LHCN-M2 (cell line): Measurements from ENCODE around the gene DBX1. TPM values are rescaled to one million over a fixed set of nuclear protein-coding genes. Genes with fewer than 3 reads are reported as not detected.
A peak's percentile ranks its signal among the peaks of the same experiment; 100 is the strongest.
"Not testable (repeated sequence)": the region's sequence is repeated elsewhere in the genome, so short reads cannot be mapped to it uniquely, and the experiment has no call there.

Experiments
- DNase-seq: peaks from one replicate; pipeline ENCODE4 v3.0.0-alpha.2; 2012; ENCODE audit warnings: low read depth
- total RNA-seq: library from RNA; depleted of rRNA; stranded (reverse); fragments of >200 nt; gene quantifications from 2 replicates; pipeline ENCODE4 v1.2.3, GENCODE V29; 2014

DBX1 gene
- total RNA-seq, 1 experiment from 2014 or later: not detected

DNA sequence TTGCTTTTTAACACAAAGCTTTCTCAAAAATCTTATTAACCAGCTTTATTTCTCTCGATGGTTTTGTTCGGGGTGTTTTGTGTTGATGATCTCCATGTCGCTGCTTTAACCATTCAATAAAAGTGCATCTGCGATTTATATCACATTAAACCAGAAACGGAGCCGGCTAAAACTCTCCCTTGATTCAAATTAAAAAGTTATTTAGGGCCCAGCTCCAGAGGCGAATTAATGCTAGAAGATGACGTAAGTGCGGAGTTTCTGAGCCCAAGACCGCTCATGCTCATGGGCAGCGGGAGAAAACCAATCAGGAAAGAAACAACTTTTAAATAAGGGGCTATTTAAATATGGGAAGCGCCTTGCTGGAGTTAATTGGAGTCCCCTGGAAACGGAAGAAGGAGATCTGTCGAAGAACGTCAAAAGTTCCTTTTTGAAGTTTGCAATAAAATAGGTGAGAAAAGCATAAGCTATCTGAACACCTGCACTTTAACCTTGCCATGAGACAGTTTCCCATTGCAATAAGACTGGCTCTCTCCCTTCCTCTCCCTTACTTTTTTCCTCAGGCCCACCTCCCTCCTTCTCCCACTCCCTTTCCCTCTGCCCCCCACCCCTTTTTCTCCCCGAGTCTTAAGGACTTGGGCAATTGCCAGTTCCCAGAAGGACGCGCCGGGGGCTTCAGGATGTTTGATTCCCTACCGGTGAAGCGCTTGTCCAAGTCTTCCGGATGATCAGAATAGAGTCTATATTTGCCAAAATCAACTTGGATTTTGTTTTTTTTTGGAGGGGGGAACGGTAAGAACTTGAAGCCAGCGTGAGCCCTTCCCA is 1.9 kb upstream of the DBX1 start:
- no peak for DNase-seq

DNA sequence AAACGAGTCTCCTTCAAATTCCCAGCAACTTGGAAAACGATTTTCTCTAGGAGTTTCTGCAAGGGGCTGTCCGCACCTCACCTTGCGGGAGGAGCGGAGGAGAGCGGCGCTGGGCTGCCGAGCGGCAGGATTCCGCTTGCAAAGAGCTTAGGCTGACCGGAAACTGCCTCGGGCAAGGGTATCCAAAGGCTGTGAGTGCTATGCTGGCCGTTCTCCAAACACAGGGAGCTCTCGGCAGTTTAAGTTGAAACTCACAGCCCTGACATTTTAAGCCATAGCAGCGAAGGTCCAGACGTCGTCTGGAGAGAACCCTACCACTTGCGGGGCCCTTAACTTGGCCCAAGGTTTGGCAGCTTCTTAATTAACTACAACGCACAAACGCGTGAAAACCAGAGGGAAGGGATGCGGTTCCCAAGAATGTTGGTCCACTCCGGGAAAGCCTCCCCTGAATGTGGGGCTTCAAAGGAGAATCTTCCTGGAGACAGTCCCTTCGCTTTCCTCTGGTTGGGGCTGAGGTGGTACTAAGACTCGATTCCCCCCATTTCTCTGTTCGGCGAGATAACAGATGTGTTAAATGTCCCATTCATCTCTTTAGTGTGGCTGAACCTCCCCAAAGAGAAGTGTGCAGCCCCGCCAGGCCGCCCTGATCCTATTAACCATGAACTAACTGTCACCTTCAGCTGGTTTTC is 1.1 kb upstream of the DBX1 start:
- no peak for DNase-seq

DNA sequence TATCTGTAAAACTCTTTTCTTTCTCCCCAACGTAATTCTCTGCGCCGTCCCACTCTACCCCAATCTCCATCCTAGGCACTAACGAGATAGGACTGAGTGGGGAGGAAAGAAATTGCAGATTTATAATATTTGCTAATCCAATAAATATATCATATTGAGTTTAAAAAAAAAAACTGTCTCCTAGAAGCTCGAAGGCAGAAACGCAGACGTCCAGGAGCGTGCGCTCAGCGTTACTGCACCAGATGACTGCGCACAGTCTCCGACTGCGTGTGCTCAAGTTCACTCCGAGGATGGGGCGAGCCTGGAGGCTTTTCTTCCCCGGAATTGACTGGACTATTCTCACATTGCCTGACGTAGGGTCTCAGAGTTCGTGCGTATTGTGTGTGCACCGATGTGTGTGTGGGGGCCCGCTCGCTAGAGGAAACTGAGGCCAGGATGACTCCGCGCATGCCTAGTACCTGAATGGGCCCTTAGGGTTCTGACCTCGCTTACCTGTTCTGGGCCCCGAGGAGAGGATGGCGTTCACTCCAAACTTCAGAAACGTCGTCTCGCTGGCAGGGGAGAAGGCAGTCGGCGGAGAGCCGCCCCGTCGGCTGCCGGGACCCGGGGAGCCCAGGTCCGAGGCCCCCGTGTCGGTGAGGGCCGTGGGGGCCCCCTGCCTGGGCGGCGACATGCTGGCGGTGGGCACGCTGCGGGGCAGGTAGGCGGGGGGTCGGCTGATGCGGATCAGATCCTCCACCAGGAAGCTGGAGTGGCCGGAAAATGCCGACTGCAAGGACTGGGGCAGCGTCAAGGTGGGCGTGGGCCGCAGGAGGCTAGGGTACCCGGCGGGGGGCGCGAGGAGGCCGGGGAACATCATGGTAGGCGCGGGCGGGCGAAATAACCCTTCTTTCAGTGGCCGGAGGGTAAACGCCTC is 551 bp downstream of the DBX1 start:
- no peak for DNase-seq

DNA sequence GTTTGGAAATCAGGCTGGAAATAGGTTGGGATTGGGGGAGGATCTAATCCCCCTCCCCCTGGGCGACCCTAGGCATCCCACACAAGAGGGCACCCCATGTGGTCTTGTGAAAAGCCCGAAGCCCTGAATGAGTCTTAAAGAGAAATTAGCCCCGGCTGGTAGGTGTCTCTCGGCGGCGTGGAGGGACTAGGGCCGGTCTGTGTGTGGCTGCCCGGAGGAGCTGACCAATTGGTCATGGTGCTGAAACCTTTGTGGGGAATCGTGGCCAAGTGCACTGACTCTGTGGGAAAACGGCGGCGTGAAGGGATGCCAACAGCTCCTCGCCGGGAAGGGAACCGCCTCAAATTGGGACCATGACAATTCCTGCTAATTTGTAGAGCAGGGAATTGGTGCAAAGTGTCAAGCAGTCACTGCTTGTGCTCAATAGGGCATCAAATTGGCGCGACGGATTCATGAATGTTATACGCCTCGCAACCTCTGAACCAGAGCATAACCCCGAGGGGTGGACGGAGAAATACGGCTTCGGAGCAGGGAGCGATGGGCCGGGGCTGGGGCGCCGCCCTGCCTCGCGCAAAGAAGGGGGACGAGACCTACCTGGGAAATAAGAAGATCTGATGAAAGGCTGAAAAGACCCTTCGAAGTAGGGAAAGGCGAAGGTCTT is 1.5 kb downstream of the DBX1 start:
- peak; percentile 45 for DNase-seq

DNA sequence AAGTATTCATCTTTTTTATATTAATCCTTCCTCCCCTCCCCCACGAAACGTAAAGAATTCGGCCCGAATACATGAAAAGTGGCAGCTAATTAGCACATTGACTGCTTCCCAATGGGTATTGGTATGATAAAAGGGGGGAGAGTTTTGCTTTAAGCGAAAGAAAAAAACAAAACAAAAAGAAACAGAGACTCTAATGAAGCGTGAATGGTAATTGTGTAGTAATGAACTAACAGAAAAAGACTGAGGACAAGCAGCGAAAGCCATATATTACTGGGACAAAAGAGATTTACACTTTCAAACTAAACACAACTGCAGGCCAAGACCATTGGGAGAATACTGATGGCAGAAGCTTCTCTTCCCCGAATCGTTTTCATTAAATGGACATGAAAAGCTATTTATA is 2.5 kb downstream of the DBX1 start:
- DNase-seq: no peak

DNA sequence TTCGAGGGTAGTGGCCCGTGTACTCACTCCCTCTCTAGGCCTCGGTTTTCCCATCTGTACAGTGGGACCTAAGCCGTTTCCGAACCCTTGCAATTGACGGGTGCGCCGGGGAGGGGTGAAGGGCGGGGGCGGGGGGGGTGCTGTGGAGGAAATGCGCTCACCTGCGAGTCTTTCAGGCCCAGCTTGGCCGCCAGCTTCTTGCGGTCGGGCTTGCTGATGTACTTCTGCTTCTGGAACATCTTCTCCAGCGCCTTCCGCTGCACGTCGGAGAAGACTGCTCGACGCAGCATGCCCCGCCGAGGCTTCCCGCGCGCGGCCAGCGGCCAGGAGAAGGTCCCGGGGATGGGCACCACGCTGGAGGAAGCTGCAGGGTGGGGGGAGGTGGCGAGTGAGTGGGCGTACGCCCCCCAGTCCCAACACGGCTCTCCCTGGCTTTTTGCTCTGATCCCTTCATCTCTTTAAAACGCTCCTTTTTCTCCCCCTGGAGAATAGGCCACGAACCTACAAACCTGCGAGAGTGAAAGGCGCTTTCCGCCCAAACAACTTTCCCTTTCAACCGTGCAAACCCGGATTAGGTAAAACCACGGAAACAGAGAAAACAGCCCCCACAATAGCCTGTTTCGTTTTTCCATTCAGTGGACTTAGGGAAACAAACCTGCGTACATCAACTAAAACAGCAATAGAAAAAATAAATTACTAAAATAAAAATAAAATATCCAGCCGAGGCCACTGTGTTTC is 3.2 kb downstream of the DBX1 start:
- no peak for DNase-seq

DNA sequence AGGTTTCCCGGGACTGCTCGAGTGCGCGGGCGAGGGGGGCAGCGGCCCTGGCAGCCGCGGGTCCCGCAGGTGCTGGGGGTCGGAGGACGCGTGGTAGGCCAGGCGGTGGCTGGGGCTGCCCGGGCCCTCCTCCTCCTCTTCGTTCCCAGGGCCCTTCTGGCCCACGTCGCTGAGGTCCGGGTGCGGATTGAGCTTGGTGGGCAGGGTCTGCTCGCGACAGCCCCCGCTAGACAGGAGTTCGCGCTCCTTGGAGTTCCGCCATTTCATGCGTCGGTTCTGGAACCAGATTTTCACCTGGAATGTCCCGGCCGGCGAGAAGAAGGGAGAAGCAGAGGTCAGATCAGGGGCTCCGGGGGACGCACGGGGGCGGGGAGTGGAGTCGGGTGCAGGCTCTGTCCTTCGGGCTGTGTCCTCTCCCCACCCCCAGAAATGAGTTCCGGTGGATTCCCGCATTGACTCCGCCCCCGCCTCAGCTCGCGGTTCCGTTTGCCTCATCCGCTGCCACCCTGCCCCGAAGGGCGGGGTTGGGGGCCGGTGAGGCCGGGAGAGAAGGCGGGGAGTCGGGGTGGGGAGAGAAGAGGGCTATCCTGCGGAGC is 3.9 kb downstream of the DBX1 start:
- no peak for DNase-seq

DNA sequence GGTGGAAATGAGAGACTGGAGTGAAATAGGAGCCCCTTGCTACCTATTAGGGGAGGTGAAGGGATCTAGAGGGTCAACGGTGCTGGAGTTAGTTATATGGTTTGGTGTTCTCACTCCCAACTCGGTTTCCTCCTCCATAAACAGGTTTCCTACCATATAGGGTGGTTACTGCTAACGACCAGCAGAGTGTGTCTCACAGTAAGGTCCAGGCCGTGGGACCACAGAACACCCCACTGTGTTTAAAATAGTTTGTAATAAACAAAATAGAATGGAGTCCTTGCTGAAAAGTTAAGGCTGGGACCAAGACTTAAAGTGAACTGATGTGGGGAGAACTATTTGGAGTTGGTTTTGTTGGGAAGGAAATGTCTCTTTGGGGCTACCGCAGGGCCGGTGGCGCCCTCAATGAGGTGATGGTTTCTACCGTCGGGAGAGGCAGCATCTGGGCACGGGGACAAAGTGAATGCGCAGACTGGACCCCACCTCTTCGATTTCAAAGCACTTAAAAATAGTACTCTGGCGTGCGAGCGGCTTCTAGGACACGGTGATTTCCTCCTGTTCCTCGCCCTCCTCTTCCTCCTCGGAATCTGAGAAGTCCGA is 4.5 kb downstream of the DBX1 start:
- no peak for DNase-seq

DNA sequence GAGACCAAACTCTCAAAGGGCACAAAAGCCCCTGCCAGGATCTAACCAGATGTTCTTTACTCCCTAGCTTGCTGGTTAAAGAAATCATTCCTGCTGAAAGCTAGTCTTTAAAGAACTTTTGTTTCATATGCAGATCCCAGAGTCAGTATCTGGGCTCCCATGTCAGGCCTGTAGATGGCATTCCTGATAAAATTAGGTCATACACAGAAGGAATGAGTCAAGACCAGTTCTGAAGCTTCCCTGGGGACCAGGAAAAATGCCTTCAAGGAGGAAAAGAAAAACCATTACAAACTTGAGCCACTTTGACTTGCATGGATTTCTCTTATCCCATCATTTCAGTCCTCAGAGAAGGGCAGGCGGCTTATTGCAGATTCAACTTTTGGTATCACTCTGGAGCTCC is 5.9 kb downstream of the DBX1 start:
- DNase-seq: peak; percentile 77

DNA sequence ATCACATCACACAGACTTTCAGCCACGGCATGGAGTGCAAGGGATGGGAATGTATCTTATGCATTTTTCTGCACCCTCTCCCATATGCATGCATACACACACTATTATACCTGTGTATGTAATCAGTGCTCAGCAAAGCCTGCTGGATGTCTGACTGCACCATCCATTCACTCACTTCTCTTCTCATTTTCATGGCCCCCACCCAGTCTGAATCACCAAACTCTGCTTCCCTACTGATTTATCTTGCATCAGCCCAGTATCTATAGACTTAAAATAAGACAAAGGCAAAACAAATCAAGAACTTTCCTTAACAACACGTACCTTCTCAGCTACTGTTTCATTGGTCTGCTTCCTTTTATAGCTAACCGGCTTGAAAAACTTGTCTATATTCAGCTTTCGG is 21.6 kb downstream of the DBX1 start:
- no peak for DNase-seq

DNA sequence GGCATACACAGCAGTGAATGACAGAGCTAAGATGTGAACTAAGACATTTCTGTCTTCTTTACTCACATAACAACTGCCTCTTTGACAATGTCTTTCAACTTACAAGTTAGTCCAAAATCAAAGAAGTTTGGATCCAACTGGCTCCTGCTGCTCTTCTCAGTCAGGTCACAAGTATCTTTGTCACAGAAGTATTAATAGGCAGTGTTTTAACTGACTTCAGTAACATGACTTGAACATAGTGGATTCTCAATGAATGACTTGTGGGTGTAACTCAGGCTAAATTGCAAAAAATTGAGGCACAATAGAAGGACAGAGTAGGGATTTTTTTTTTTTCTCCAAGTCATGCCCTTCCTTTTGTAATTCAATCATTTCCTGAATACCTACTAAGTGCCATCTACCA is 22.6 kb downstream of the DBX1 start:
- no peak for DNase-seq

DNA sequence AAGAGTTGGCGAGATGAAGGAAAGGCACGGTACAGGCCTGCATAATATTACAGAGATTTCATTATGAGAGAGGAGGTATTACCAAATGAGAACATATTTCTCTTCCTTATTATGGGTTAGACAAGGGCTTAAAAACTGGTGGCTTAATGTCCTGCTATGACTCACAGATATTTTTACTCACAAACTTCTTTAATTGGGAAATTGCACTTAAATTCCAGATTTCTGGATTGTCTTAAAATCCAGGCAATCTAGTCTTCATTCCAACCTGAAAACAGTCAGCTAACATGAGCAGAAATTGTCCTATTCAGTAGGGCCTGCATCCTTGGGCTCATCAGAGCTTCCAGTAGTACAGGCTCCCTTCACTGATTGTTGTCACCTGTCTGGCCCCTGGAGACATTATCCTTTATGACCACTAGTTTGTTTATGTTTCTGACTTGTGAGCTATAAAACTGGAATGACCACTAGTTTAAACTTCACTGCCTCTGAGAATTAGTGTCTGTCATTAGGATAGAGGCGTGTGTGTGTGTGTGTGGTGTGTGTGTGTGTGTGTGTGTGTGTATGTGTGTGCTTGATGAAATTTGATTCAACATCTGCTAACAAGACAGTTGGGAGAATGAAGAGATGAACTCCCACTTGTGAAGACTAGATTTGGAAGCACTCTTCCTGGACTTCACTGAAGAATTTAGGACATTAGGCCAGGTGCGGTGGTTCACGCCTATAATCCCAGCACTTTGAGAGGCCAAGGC is 25.1 kb downstream of the DBX1 start:
- DNase-seq: no peak

DNA sequence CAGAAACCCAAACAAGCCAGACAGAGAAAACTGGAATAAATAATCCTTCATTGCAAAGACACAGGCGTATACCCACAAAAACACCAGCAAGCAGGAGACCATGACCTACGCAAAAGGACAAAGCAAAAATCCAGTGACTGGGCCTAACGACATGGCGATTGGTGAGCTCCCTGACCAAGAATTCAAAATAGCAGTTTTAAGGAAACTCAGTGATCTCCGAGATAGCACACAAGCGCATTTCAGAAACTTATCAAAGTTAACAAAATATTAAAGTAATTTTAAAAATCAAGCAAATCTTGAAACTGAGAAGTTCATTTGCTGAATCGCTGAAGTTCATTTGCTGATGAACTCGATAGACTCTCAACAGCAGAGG is 27.6 kb downstream of the DBX1 start:
- DNase-seq: no peak

DNA sequence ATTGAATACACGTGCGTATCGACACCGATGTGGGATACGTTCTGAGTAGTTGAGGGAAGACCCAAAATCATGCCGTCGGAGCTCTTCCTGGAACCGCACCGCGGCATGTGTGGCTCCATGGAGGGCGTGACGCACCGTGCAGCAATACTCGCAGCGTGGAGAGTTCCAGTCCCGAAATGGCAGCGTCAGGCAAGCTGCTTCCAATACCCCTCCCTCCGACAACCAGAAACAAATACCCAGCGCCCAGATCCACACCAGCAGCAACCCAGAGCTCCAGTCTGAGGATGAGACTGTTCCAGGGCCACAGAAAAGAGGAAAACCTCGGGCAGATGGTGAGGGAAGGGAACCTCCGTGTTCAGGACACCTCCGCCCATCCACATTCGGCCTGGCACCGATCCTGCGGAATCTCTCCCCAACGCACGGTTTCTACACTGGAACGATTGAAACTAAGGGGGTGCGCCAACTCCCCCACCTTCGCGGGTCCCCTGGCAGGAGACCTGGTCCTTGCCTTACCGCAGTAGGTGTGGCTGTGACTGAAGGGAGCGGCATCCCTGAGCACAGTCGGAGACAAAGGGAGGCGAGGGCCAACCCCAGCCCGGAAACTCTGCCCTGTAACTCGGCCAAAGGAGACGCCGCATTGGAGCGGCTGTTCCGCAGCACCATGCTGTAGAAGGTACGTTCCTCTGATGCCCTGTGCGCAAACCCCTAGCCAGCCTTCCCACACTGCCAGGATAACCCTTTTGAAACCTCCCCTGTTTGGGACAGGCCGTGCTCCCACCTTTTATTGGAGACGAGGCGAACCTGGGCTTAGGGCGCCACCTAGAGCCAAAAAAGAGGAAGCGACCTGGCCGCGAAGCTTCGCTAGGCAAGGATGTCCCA is 28.2 kb downstream of the DBX1 start:
- no peak for DNase-seq

DNA sequence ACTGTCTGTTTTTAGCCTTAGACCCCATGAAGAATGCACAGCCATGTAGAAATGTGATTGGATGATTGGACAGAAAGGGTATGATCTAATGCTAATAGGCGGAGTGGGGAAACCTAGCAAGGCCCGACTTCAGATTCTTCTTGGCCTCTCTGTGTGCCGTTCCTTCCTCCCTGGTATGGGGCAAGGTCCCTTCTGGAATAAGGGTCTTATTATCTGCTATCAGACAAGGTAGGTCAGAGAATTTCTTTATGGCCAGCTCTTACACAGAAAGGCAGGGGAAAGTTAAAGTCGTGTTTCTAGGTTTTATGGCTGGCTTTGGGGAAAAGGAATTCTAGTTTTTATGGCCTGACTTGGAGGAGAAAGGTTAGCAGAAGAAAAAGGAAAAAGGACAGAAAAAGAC is 30.6 kb downstream of the DBX1 start:
- DNase-seq: no peak

DNA sequence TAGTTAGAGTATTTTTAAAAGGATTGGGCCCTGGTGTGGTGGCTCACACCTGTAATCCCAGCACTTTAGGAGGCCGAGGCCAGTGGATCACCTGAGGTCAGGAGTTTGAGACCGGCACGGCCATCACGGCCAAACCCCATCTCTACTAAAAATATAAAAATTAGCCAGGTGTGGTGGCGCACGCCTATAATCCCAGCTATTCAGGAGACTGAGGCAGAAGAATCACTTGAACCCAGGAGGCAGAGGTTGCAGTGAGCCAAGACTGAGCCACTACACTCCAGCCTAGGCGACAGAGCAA is 31.8 kb downstream of the DBX1 start:
- DNase-seq: not testable (repeated sequence)

DNA sequence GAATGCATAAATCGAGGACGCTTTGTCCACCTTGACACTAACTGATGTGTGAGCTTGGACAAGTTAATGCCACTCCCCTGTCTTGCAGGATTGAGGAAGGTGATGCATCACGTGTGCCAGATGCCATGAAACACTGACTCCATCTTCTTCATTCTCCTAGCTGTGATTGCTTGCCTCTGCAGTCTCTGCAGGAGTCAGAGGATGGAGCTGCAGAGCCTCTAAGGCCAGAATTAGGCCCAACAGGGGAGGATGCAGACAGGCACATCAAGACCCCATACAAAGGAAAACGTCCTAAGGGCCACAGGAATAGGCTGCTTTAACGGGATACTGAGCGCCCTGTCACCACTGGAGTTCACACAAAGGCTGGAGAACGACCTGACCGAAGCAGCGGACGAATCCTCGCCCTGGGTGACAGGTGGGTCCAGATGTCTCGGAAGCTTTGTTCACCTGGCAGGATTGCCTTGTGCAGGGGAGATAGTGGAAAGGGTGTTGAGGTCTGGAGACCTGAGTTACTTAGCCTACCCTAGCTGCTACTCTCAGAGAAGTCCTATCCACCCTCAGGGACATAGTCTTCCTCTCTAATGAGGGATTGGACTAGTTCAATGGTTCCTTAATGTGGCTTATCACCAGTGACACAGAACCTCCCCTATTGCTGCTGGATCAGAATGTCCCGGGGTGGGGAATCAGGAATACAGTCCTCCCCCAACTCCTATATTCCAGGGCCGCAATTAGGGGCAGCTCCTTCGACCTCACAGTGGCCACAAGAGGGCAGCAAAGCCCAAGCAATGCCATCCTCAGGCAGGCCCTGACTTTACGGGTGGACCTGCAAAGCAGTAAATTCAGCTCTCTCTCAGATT is 32.4 kb downstream of the DBX1 start:
- peak; percentile 49 for DNase-seq

DNA sequence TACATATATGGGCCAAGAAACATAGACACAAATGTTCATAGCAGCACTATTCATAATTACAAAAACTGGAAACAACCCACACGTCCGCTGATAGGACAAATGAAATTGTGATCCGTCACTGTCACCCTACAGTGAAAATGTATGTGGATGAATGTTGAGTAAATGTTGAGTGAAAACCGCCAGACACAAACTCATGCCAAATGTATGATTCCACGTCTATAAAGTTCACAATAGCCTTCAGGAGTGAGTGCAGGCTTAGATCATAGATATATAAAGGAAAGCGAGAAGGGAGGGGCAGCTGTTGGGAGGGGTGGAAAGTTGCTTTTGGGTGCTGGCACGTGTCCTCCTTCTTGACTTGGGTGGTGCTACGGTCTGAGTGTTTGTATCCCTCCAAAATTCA is 33.6 kb downstream of the DBX1 start:
- no peak for DNase-seq
